GM12865 (cell line): ENCODE measurements around the gene CIB2.

ENCODE experiments used
- DNase-seq: peaks from one replicate; pipeline ENCODE4 v3.0.0; 2010; ENCODE audit warnings: low read depth
- H3K4me3 ChIP-seq: 2 replicates; pipeline ENCODE4 v1.5.1; 2011; ENCODE audit warnings: mild to moderate bottlenecking, low read depth, low read length, control low read depth
- TF ChIP-seq, protein P1 (sequence below): IDR thresholded peaks from 2 replicates; pipeline ENCODE4 v1.5.1; 2011; ENCODE audit warnings: low read length, control low read depth, low read depth, inconsistent platforms; ENCODE audit not compliant: insufficient read depth; ENCODE audit errors: missing control alignments

Gene CIB2

DNA sequence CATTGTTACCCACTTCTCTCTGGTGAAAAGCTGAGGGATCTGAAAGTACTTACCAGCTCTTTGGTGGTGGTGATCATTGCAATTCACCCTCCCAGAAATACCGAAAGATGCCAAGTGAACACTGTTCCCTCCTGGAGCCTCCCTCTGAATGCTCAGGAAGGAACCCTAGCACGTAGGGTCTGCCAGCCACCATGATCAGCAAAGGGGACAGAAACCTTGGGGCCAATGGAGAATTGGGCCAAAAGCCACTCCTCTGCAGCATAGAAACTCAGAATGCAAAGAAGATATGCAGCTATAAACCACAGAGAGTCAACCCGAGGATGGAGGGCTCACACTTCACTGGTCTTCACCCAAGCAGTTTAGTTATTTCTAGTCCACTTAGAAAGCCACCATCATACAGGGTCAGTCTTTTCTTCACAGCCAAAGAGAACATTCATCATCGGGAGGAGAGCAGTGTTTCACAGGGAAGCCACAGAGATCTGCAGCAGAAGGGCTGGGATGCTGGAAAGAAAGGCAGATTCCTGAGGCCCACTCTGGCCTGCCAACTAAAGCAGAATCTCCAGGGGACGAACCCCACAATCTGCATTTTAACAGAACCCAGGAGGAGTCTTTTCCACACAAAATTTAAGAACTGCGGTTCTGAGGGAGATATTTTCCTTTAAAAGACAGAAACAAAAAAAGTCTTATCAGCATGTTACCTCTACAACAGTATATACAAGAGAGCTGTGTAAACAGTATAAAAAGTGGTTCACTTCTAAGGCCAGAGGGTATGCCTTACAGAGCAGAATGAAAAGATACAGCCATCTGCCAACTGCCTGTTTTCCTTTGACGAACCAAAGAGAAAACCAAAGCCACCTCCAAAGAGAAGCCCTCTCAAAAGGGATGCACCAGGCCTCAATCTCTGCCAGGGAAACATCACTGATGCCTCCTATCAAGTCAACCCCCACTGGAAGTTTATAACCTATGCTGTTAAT, 65.0 kb downstream of the CIB2 start:
- peak overlapping the region; percentile 61 for H3K4me3 ChIP-seq
- peak; percentile 91 for DNase-seq
- TF ChIP-seq, protein P1, sequence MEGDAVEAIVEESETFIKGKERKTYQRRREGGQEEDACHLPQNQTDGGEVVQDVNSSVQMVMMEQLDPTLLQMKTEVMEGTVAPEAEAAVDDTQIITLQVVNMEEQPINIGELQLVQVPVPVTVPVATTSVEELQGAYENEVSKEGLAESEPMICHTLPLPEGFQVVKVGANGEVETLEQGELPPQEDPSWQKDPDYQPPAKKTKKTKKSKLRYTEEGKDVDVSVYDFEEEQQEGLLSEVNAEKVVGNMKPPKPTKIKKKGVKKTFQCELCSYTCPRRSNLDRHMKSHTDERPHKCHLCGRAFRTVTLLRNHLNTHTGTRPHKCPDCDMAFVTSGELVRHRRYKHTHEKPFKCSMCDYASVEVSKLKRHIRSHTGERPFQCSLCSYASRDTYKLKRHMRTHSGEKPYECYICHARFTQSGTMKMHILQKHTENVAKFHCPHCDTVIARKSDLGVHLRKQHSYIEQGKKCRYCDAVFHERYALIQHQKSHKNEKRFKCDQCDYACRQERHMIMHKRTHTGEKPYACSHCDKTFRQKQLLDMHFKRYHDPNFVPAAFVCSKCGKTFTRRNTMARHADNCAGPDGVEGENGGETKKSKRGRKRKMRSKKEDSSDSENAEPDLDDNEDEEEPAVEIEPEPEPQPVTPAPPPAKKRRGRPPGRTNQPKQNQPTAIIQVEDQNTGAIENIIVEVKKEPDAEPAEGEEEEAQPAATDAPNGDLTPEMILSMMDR = no peak

DNA sequence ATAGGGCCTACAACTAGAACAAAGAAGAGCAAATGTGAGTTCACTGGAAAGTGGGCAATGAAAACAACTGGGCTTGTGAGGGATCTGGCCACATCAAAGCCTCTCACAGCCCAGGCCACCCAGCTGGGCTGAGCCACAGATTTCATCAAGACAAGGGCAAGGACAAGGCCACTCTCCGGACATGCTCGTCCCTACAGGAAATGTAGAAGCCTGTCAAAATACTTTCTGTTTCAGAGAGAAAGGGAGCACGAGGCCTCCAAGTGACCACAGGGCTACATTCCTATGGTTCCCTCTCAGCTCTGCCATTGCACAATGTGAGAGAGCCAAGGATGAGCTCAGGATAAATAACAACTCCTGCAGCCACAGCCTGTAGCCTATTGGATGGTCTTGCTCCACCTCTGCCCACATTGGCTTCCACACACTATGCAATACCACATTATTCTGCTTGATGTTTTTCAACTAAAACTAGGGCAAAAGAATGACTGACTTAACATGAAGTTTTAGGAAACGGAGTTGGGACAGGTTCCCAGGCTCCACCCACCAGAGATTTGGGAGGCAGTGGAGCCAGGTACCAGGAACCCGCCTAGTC, 65.9 kb downstream of the CIB2 start:
- peak; percentile 67 for DNase-seq

DNA sequence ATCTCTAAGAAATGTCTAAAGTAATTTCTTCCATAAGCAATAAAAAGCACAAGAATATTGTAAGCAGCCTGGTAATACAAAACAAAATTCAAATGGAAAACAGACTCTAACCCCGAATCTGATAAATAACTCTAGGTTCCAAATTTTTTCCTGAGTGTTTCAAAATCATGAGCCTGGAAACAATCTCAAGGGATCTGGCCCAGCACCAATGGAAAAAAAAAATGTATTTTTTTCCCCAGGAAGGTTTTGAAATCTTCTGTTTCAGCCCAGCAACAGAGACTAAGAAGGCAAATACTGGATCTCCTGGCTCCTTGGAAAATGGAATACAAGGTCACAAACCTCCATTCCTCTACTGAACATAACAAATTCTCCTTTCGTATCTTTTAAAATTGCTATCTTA, 66.7 kb downstream of the CIB2 start:
- H3K4me3 ChIP-seq = peak overlapping the region; percentile 61
- DNase-seq = no peak
- TF ChIP-seq, protein P1 = no peak

More for the DNA sequence above, 65.9 kb downstream of the CIB2 start:
- TF ChIP-seq, protein P1 = no peak
- peak overlapping the region; percentile 61 for H3K4me3 ChIP-seq

DNA sequence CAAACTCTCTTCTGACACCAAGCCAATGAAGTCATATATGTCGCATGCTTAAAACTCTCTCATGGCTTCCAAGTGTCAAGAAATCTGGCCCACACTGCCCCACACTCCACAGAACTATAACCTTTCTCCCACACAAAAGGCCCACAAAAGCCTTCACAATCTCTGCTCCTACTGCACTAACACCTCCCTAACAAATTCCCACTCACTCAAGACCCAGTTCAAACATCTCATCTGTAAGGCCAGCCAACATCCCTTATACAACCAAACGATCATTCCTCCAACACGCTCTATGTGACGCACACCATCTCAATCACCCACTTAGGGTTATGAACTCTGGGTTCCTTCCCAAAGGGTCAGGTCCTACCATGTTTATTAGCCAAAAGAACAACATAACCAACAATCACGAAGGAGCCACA, 67.3 kb downstream of the CIB2 start:
- H3K4me3 ChIP-seq = peak overlapping the region; percentile 61; the same call in 1 of the 2 replicates
- TF ChIP-seq, protein P1 = no peak
- DNase-seq = no peak

DNA sequence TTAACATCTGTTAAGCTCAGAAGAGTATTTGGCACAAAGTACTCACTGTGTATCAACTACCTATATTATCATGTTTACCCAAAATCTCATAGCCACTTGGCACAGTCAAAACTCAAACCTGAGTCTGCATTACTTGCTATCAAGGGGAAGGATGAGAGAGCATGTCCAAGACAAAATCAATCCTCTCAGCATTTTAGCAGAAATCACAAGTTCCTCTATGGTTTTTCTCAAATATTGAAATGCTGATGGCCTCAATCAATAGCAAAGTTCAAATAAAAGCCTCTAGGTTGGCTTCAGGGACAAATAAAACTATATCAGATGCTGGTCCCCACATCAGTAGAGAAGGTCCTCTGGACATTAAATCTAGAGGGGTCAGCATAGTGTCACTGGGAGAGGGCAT, 68.0 kb downstream of the CIB2 start:
- TF ChIP-seq, protein P1 = no peak
- no peak for DNase-seq
- no peak overlapping the region for H3K4me3 ChIP-seq

DNA sequence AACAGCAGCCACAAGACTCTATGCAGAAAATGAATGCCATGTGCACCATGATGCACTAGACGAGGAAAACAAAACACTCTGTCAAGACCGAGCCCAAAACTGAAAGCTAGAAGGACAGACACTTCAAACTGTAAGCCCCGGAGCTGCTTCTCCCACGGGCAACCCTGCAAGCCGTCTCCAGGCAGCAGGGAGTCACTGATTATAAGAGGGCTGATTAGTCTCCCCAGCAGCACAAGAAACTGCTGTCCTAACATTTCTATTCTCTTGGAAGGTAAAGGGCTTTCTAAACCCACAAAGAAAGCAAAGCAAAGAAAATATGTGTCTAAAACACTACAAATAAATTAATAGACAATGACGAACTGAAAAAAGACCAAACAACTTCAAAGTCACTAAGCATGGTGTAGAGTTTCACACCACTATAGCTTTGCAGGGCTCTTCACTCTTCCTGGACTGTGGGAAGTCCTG, 69.2 kb downstream of the CIB2 start:
- H3K4me3 ChIP-seq = peak overlapping the region; percentile 48
- peak; percentile 80 for DNase-seq
- TF ChIP-seq, protein P1 = no peak
